ENCODE results near the gene RNF14. TPM values are rescaled to one million over a fixed set of nuclear protein-coding genes. Genes with fewer than 3 reads are reported as not detected.

RNF14 gene
- total RNA-seq, 1 experiment from 2014 or later, result 20.5 TPM

DNA sequence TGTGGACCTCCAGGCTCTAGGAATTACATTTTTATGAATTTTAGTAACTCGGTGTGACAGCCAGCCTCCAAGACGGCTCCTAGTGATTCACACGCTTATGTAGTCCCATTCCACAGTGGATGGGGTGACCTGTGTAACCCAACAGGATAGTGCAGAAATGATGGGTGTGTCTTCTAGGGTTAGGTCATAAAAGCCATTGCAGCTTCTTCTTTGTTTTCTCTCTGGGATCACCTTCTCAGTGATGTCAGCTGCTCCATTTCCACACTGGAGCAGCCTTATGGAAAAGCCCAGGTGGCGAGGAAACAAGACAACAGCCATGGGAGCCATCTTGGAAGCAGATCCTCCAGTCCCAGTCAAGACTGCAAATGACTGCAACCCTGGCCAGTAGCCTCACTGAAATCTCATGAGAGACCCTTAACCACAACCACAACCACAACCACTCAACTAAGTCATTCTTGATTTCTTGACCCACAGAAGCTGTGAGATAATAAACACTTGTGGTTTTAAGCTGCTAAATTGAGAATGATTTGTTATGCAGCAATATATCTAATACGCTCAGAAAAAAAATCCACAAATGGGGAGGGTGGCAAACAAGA is 49.0 kb downstream of the RNF14 start:
- Mint-ChIP-seq H3K9me3 (peaks cover 14% of the 10 kb centered on the region), H3K27me3 (ENCODE audit: low read depth) (peaks cover 5% of the 10 kb centered on the region; the same call in 1 of the 2 replicates), H3K4me1 (peaks cover 9% of the 10 kb centered on the region), H3K27ac (no peak overlapping the region), H3K36me3 (peaks cover 6% of the 10 kb centered on the region), H3K4me3 (no peak overlapping the region)
- CTCF ChIA-PET, result no interaction called here
- DNase-seq (ENCODE audit: low spot score) (no peak), ATAC-seq (no peak)
- POLR2A ChIA-PET, result no interaction called here
- TF ChIP-seq ELF4 (CRISPR knock-in tag; IDR thresholded peaks at IDR 0.05; ENCODE audit: low read depth) (no peak), NR3C1 (CRISPR knock-in tag; conservative IDR thresholded peaks at IDR 0.05; ENCODE audit: low read depth) (no peak), TP53 (CRISPR knock-in tag; IDR thresholded peaks at IDR 0.05) (no peak), ESRRA (CRISPR knock-in tag; IDR thresholded peaks at IDR 0.05; ENCODE audit: borderline replicate concordance) (no peak), ATF3 (CRISPR knock-in tag; conservative IDR thresholded peaks at IDR 0.05) (no peak), ATF1 (CRISPR knock-in tag; IDR thresholded peaks at IDR 0.05) (no peak), FOXP4 (CRISPR knock-in tag; IDR thresholded peaks at IDR 0.05) (no peak), ZNF121 (CRISPR knock-in tag; IDR thresholded peaks at IDR 0.05) (no peak), RORB (CRISPR knock-in tag; IDR thresholded peaks at IDR 0.05) (no peak), ZNF232 (CRISPR knock-in tag; IDR thresholded peaks at IDR 0.05) (no peak)
- TF ChIP-seq, protein P1, sequence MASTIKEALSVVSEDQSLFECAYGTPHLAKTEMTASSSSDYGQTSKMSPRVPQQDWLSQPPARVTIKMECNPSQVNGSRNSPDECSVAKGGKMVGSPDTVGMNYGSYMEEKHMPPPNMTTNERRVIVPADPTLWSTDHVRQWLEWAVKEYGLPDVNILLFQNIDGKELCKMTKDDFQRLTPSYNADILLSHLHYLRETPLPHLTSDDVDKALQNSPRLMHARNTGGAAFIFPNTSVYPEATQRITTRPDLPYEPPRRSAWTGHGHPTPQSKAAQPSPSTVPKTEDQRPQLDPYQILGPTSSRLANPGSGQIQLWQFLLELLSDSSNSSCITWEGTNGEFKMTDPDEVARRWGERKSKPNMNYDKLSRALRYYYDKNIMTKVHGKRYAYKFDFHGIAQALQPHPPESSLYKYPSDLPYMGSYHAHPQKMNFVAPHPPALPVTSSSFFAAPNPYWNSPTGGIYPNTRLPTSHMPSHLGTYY (CRISPR knock-in tag; IDR thresholded peaks at IDR 0.05), result no peak
- TF ChIP-seq, protein P2, sequence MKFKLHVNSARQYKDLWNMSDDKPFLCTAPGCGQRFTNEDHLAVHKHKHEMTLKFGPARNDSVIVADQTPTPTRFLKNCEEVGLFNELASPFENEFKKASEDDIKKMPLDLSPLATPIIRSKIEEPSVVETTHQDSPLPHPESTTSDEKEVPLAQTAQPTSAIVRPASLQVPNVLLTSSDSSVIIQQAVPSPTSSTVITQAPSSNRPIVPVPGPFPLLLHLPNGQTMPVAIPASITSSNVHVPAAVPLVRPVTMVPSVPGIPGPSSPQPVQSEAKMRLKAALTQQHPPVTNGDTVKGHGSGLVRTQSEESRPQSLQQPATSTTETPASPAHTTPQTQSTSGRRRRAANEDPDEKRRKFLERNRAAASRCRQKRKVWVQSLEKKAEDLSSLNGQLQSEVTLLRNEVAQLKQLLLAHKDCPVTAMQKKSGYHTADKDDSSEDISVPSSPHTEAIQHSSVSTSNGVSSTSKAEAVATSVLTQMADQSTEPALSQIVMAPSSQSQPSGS (CRISPR knock-in tag; IDR thresholded peaks at IDR 0.05; ENCODE audit: borderline replicate concordance, low read depth), result no peak

DNA sequence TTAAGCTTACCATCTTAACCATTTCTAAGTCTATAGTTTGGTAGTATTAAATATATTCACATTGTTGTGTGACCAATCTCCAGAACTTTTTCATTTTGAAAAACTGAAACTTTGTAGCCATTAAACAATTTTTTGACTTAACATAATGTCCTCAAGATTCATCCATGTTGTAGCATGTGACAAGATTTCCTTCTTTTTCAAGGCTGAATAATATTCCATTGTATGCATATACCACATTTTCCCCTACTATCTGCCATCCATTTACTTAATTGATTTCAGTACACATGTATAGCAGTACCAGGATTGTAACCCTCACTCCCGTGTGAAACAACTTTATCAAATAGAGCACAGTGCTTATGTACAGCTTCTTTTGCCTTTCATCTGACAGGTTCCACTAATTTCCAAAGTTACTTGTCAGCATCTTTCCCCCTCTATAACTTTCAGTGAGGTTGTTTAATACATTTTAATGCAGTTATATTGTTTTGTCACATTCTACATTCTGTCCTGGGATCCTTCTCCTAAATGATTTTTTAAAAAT is 51.3 kb downstream of the RNF14 start:
- ATAC-seq (no peak), DNase-seq (ENCODE audit: low spot score) (no peak)
- H3K9me3 Mint-ChIP-seq, result peaks cover 14% of the 10 kb centered on the region
- no peak overlapping the region for H3K4me3 Mint-ChIP-seq
- peaks cover 6% of the 10 kb centered on the region for H3K36me3 Mint-ChIP-seq
- no peak overlapping the region for H3K27ac Mint-ChIP-seq
- peaks cover 11% of the 10 kb centered on the region for H3K4me1 Mint-ChIP-seq
- ChIA-PET CTCF (interaction anchor here (1.6 kb wide), 1 partner anchor 9 kb away, joined by 5 read pairs; no protein-coding TSS in a partner anchor), POLR2A (no interaction called here)
- peaks cover 5% of the 10 kb centered on the region; the same call in 1 of the 2 replicates for H3K27me3 Mint-ChIP-seq (ENCODE audit: low read depth)
- TF ChIP-seq GRHL2 (CRISPR knock-in tag; IDR thresholded peaks at IDR 0.05; ENCODE audit: insufficient replicate concordance, severe bottlenecking), result no peak
- TF ChIP-seq, protein P3, sequence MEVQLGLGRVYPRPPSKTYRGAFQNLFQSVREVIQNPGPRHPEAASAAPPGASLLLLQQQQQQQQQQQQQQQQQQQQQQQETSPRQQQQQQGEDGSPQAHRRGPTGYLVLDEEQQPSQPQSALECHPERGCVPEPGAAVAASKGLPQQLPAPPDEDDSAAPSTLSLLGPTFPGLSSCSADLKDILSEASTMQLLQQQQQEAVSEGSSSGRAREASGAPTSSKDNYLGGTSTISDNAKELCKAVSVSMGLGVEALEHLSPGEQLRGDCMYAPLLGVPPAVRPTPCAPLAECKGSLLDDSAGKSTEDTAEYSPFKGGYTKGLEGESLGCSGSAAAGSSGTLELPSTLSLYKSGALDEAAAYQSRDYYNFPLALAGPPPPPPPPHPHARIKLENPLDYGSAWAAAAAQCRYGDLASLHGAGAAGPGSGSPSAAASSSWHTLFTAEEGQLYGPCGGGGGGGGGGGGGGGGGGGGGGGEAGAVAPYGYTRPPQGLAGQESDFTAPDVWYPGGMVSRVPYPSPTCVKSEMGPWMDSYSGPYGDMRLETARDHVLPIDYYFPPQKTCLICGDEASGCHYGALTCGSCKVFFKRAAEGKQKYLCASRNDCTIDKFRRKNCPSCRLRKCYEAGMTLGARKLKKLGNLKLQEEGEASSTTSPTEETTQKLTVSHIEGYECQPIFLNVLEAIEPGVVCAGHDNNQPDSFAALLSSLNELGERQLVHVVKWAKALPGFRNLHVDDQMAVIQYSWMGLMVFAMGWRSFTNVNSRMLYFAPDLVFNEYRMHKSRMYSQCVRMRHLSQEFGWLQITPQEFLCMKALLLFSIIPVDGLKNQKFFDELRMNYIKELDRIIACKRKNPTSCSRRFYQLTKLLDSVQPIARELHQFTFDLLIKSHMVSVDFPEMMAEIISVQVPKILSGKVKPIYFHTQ (CRISPR knock-in tag; IDR thresholded peaks at IDR 0.05), result no peak
- TF ChIP-seq, protein P1 (CRISPR knock-in tag; IDR thresholded peaks at IDR 0.05), result no peak
- no peak for TF ChIP-seq SMAD3 (CRISPR knock-in tag; IDR thresholded peaks at IDR 0.05; ENCODE audit: borderline replicate concordance)
- no peak for TF ChIP-seq FOXP4 (CRISPR knock-in tag; IDR thresholded peaks at IDR 0.05)
- no peak for TF ChIP-seq SOX15 (CRISPR knock-in tag; IDR thresholded peaks at IDR 0.05)
- TF ChIP-seq ZNF423 (CRISPR knock-in tag; IDR thresholded peaks at IDR 0.05), result no peak
- no peak for TF ChIP-seq SMAD4 (CRISPR knock-in tag; IDR thresholded peaks at IDR 0.05)
- TF ChIP-seq ZBTB21 (CRISPR knock-in tag; IDR thresholded peaks at IDR 0.05; ENCODE audit: borderline replicate concordance), result no peak
- TF ChIP-seq, protein P4, sequence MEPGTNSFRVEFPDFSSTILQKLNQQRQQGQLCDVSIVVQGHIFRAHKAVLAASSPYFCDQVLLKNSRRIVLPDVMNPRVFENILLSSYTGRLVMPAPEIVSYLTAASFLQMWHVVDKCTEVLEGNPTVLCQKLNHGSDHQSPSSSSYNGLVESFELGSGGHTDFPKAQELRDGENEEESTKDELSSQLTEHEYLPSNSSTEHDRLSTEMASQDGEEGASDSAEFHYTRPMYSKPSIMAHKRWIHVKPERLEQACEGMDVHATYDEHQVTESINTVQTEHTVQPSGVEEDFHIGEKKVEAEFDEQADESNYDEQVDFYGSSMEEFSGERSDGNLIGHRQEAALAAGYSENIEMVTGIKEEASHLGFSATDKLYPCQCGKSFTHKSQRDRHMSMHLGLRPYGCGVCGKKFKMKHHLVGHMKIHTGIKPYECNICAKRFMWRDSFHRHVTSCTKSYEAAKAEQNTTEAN (CRISPR knock-in tag; IDR thresholded peaks at IDR 0.05), result no peak
- no peak for TF ChIP-seq NR1H2 (CRISPR knock-in tag; IDR thresholded peaks at IDR 0.05)
- TF ChIP-seq JAZF1 (CRISPR knock-in tag; IDR thresholded peaks at IDR 0.05), result no peak
